Stomach (tissue), 9 donors: Measurements from ENCODE around the gene PRDM16. TPM values are rescaled to one million over a fixed set of nuclear protein-coding genes. Genes with fewer than 3 reads are reported as not detected.

ENCODE experiments used
- DNase-seq, 2 donors: peaks; one replicate each; pipeline versions ENCODE4 v3.0.0 to v3.0.0-alpha.2; 2013 to 2019
- H3K27ac ChIP-seq, 5 donors: fragments of 200-600 bp in 4 of 5; sonication (generic) in 4 of 5; one replicate each; pipeline ENCODE4 v1.5.1; 2013 to 2019; ENCODE audit warnings: mild to moderate bottlenecking in 1 of 5, moderate library complexity in 1 of 5
- H3K27me3 ChIP-seq, 3 donors: fragments of 200-600 bp; sonication (generic); one replicate each; pipeline ENCODE4 v1.5.1; 2017 to 2019; ENCODE audit warnings: mixed run types in 1 of 3
- H3K36me3 ChIP-seq, 4 donors: fragments of 200-600 bp; sonication (generic); 1 replicate in 3 of 4; 2 replicates in 1 of 4; pipeline ENCODE4 v1.5.1; 2016 to 2019
- H3K4me1 ChIP-seq, 4 donors: fragments of 200-600 bp; sonication (generic); one replicate each; pipeline ENCODE4 v1.5.1; 2016 to 2019
- H3K4me3 ChIP-seq, 4 donors: fragments of 200-600 bp; sonication (generic) in 3 of 4; one replicate each; pipeline ENCODE4 v1.5.1; 2016 to 2019; ENCODE audit warnings: mild to moderate bottlenecking in 1 of 4
- H3K9me3 ChIP-seq, 4 donors: fragments of 200-600 bp; sonication (generic); one replicate each; pipeline ENCODE4 v1.5.1; 2016 to 2019
- EP300 ChIP-seq: sonication (generic); formaldehyde crosslinking; IDR thresholded peaks from one replicate; pipeline ENCODE4 v1.6.1; 2017; ENCODE audit warnings: antibody characterized with exemption
- POLR2A ChIP-seq, 4 donors: fragments of 450-650 bp; IDR thresholded peaks; one replicate each; pipeline ENCODE4 v1.6.1; 2016; ENCODE audit warnings: antibody characterized with exemption in 4 of 4, control low read depth in 2 of 4, mild to moderate bottlenecking in 1 of 4, moderate library complexity in 1 of 4
- POLR2AphosphoS5 ChIP-seq, 3 donors: sonication (generic); formaldehyde crosslinking; IDR thresholded peaks; one replicate each; pipeline ENCODE4 v1.6.1; 2016; ENCODE audit warnings: antibody characterized with exemption in 3 of 3
- WGBS, 5 donors: extraction: QIAGEN DNeasy Blood & Tissue Kit in 3 of 5; methylation state at CpG; one replicate each; pipeline versions ENCODE4 v1.1.5 to v1.1.7; 2013 to 2018; 5-methylcytosine and 5-hydroxymethylcytosine counted together
- intact Hi-C: fragments of 100-400 bp; cut with DNase I; formaldehyde crosslinking; loops from one replicate; pipeline ENCODE4 v1.15.1; 2023; ENCODE audit warnings: low total_unique reads
- polyA plus RNA-seq, 3 donors: library from polyadenylated mRNA; stranded (reverse); fragments of 200-250 nt; gene quantifications; one replicate each; pipeline ENCODE4 v1.2.3, GENCODE V29; 2013
- total RNA-seq, 5 donors: library from RNA; depleted of rRNA; stranded (reverse); fragments of >200 nt; gene quantifications; one replicate each; pipeline versions ENCODE4 v1.1.0 to v1.2.3, GENCODE V29; 2014 to 2016
- TF ChIP-seq, protein P1 (sequence below), 7 experiments: fragments of 450-650 bp in 4 of 7; fragments of 200-600 bp in 3 of 7; sonication (generic) in 3 of 7; IDR thresholded peaks; one replicate each; pipeline ENCODE4 v1.5.1; 2016 to 2019; ENCODE audit warnings: antibody characterized with exemption in 7 of 7, control low read depth in 2 of 7, mild to moderate bottlenecking in 1 of 7
- donor health status: healthy with polysubstance abuse.
- donor health status: Bipolar disorder and iron deficiency.
- donor health status: healthy.

The PRDM16 gene
- total and polyA plus RNA-seq, 8 donors = 0.29 to 222 (median 15.8) TPM

DNA sequence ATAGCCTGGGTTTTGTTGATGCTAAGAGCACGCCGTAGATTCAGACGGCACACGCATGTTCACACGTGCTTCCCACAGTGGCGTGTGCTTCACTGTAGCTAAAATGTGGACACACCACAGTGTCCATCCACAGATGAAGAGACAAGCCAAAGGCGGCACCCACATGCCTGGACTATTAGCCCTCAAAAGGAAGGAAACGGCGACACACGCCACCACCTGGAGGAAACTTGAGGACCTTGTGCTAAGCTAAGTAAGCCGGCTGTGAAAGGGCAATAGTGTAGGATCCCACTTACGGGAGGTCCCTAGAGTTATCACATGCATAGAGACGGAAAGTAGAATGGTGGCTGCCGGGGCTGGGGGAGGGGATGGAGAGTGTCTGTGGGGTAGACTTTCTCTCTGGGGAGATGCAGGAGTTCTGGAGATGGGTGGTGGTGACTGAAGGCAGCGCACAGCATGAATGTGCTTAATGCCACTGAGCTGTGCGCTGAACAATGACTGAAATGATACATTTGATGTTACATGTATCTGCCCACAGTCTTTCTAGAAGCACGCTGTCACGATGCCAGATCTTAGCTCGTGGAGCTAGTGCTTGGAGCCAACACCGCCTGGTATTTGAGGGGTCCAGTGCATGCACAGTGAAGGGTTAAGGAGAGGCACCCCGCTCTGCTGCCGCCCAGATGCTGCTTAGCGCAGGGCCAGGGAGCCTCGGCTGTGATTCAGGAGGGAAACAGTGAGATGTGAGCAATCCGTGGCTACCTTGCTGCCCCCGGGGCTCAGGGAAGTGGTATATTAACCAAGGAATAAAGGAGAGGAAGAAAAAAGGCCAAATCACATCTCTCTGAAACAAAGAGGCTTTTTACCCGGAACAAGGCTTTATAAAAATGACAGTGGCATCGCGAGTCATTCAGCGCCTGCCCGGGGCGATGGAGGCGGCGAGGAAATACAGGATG is 103.7 kb downstream of the PRDM16 start:
- TF ChIP-seq POLR2AphosphoS5 (IDR thresholded peaks at IDR 0.05) = no peak
- TF ChIP-seq, protein P1, sequence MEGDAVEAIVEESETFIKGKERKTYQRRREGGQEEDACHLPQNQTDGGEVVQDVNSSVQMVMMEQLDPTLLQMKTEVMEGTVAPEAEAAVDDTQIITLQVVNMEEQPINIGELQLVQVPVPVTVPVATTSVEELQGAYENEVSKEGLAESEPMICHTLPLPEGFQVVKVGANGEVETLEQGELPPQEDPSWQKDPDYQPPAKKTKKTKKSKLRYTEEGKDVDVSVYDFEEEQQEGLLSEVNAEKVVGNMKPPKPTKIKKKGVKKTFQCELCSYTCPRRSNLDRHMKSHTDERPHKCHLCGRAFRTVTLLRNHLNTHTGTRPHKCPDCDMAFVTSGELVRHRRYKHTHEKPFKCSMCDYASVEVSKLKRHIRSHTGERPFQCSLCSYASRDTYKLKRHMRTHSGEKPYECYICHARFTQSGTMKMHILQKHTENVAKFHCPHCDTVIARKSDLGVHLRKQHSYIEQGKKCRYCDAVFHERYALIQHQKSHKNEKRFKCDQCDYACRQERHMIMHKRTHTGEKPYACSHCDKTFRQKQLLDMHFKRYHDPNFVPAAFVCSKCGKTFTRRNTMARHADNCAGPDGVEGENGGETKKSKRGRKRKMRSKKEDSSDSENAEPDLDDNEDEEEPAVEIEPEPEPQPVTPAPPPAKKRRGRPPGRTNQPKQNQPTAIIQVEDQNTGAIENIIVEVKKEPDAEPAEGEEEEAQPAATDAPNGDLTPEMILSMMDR (IDR thresholded peaks at IDR 0.05) = no peak
- TF ChIP-seq EP300 = no peak
- TF ChIP-seq POLR2A (IDR thresholded peaks at IDR 0.05) = no peak
- intact Hi-C loops = no loop called here
- H3K9me3 ChIP-seq = no peaks in the 10 kb centered on the region
- peaks cover 0 to 18% (median 0%) of the 10 kb centered on the region in 3 donors for H3K27me3 ChIP-seq
- 73 to 76% (median 74%) methylated on average over 28 to 34 of the region's 34 CpGs for WGBS, 5 donors
- H3K36me3 ChIP-seq = no peaks in the 10 kb centered on the region
- no peak overlapping the region for H3K4me3 ChIP-seq
- peak overlapping the region; percentile 86 to 93 (median 89) for H3K27ac ChIP-seq
- peaks cover 66 to 78% (median 74%) of the 10 kb centered on the region in 4 donors for H3K4me1 ChIP-seq
- no peak for DNase-seq

DNA sequence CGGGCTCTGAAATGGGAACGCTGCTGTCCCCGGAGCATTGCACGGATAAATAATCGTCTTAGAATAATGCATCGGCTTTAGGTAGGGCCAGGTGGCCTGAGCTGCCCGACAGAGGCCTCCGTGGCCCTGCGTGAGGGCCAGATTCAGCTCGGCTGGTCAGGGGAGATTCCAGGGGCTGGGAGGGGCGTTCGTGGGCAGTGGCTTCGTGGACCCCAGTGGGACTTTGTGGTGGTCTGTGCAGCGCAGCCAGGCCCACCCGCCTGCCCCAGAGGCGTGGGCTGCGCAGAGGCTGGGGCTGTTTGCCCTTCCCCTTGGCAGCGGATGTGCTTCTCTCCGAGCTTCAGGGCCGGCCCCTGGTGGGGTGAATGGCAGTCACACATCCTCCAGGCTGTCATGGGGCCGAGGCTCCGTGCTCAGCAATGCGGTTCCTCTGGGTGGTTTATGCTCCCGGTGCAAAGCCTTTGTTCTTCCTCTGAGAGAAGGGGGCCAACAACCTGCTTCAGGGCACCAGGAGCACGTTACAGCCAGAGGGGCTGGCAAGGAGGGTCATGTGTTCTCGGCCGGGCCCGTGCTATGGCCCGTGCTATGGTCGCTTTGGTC is 104.5 kb downstream of the PRDM16 start:
- Histone ChIP-seq H3K27me3 (peaks cover 0 to 18% (median 0%) of the 10 kb centered on the region in 3 donors), H3K4me3 (no peak overlapping the region), H3K4me1 (peaks cover 66 to 79% (median 74%) of the 10 kb centered on the region in 4 donors), H3K9me3 (no peaks in the 10 kb centered on the region), H3K36me3 (no peaks in the 10 kb centered on the region), H3K27ac (peak overlapping the region; percentile 73 to 93 (median 89))
- intact Hi-C loops = no loop called here
- WGBS, 5 donors = 73 to 83% (median 75%) methylated on average over 21 to 30 of the region's 30 CpGs
- no peak for TF ChIP-seq POLR2AphosphoS5 (IDR thresholded peaks at IDR 0.05)
- TF ChIP-seq, protein P1 (IDR thresholded peaks at IDR 0.05) = no peak
- no peak for TF ChIP-seq EP300
- no peak for TF ChIP-seq POLR2A (IDR thresholded peaks at IDR 0.05)
- DNase-seq = no peak

DNA sequence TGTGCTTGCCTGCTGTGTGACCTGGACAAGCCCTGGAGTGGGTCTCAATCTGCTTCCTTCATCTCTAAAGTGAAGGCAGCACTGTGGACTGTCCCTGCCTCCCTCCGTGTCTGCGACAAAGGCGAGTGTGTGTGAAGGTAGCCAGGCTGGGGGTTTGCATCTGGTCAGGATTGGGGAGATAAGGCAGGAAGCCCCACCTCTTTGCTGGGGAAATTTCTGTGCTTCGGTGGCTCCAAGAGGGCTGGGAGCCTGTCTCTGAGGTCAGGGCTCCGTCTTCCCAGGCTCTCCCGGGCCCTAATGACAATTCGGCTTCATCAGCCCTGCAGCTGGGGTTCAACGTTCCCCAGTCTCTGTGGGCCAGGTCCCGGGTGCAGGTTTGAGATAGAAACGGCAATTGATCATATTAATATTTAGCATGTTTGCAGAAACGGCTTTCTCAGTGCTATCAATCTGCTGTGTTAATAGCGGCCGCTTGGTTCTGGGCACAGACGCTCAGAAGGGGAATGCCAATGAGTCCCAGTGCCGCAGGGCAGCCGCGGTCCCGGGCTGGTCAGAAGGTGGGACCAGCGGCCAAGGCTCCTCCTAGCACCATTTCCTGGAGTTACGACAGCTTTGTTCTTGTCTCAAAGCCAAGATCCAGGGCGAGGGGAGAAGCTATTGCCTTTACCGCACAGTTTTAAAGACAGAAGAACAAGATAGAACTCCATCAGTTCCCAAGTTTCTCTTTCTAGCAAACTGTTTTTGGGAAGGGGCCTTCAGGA is 105.7 kb downstream of the PRDM16 start:
- intact Hi-C loops = no loop called here
- Histone ChIP-seq H3K27ac (peak overlapping the region; percentile 73 to 93 (median 89)), H3K27me3 (peaks cover 0 to 18% (median 0%) of the 10 kb centered on the region in 3 donors), H3K4me3 (peak overlapping the region in 2 of 4 donors; percentile 1 to 7), H3K9me3 (no peaks in the 10 kb centered on the region), H3K4me1 (peaks cover 54 to 76% (median 67%) of the 10 kb centered on the region in 4 donors), H3K36me3 (no peaks in the 10 kb centered on the region)
- TF ChIP-seq, protein P1 (IDR thresholded peaks at IDR 0.05) = peak in 1 of 7 experiments; percentile 18
- TF ChIP-seq POLR2AphosphoS5 (IDR thresholded peaks at IDR 0.05) (peak; percentile 46 to 73 (median 73)), EP300 (no peak)
- peak; percentile 86 to 90 for DNase-seq
- WGBS, 5 donors = 0 to 20% (median 5%) methylated on average over 8 to 22 of the region's 22 CpGs

DNA sequence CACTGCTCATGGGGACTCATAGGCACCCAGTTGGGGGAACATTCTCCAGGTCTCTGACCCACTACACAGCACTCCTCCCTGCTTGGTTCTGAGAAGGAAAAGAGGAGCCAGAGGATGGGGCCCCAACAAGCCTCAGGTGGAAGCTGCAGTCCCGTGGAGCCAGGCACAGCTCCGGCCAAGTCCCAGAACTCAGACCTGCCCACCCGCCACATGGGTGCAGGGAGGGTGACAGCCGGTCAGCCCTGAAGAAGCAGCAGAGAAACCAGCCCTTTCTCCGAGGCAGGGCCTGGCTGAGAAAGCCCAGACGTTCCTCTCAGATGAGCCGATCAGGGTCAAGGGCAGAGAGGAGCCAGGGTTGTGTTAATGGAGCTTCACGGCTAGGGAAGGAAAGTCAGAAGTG is 106.5 kb downstream of the PRDM16 start:
- WGBS, 5 donors = 79 to 89% (median 85%) methylated on average over 8 of the region's 8 CpGs
- Histone ChIP-seq H3K36me3 (no peaks in the 10 kb centered on the region), H3K4me1 (peaks cover 46 to 67% (median 58%) of the 10 kb centered on the region in 4 donors), H3K4me3 (no peak overlapping the region), H3K9me3 (no peaks in the 10 kb centered on the region), H3K27me3 (peaks cover 0 to 15% (median 0%) of the 10 kb centered on the region in 3 donors), H3K27ac (peak overlapping the region; percentile 73 to 93 (median 89))
- TF ChIP-seq POLR2AphosphoS5 (IDR thresholded peaks at IDR 0.05) (no peak), POLR2A (IDR thresholded peaks at IDR 0.05) (no peak), EP300 (no peak)
- TF ChIP-seq, protein P1 (IDR thresholded peaks at IDR 0.05) = no peak
- intact Hi-C loops = no loop called here
- no peak for DNase-seq
